CD1c-positive myeloid dendritic cell (primary cell): ENCODE data around the gene DVL1.
"Not testable (repeated sequence)": the region's sequence is repeated elsewhere in the genome, so short reads cannot be mapped to it uniquely, and the experiment has no call there.

Experiments
- DNase-seq: peaks from one replicate; pipeline ENCODE4 v3.0.0-alpha.2; 2016; ENCODE audit errors: extremely low spot score

The DVL1 gene

GRCh38 chr1:1373815-1374588 is 24.8 kb upstream of the DVL1 start:
- DNase-seq: no peak

- no peak for DNase-seq
Observed at GRCh38 chr1:1373051-1373814, 24.0 kb upstream of the DVL1 start.

GRCh38 chr1:1371746-1372711 is 22.8 kb upstream of the DVL1 start:
- DNase-seq: peak; percentile 69

DNA sequence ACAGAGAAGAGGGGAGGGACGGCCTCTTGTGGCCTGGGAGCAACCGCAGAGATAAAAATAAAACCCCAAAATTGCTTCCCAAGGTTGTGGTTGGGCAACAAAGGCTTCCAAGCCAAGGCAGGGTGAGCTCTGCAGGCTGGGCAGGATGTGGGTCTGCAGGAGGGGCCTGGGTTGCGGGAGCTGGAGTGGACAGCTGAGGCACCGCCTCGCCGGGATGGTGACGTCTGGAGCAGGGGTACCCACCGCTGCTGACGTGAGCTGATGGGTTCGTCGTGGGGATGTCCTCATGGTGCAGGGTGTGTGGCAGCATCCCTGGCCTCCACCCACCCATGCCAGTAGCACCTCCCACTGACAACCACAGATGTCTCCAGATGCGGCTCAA is 22.1 kb upstream of the DVL1 start:
- DNase-seq: no peak

DNA sequence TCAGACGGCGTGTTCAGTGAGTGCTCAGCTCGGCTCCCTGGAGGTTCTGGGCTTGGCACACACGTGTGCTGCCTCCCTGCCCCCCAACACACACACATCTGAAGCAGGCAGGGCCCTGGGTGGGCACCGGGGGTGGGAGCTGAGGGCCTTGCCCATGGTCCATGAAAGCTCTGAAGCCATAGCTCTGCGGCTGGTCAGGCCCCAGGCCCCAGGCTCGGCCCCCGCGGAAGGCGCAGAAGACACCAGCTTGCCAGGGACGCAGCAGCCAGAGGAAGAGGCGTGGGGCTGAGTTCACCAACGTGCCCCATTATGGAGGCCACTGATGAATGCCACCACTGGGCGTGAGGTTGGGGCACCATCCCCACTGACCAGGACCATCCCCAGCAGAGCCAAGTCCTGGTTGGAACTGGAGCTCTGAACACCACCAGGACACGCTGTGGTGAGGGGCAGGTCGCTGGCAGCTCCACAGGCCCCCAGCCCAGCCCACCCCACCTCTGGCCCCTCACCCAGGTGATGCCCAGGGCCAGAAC is 21.6 kb upstream of the DVL1 start:
- no peak for DNase-seq

DNA sequence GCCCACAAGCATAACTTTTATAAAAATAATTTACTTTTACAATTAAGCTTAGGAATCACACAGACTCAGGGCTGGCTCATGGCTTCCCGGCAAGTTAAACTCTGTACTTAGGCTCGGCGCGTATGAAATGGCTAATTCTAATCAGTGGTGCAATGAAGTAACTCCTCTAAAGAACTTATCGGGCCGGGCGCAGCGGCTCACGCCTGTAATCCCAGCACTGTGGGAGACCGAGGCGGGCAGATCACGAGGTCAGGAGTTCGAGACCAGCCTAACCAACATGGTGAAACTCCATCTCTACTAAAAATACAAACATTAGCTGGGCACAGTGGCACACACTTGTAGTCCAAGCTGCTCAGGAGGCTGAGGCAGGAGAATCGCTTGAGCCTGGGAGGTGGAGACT is 20.9 kb upstream of the DVL1 start:
- not testable (repeated sequence) for DNase-seq

GRCh38 chr1:1367315-1367714 is 18.1 kb upstream of the DVL1 start:
- DNase-seq: no peak

DNA sequence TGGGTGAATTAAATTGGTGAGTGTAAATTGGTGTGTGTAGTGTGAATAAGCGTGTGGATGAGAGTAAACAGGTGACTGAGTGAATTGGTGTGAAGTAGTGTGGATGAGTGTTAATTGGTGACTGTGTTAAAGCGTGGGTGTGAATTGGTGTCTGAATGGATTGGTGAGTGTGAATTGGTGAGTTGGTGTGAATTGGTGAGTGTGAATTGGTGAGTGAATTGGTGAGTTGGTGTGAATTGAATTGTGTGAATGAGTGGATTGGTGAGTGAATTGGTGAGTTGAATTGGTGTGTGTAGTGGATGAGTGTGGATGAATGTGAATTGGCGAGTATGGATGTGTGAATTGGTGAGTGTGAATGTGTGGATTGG is 17.5 kb upstream of the DVL1 start:
- DNase-seq: no peak

GRCh38 chr1:1365875-1366698 is 16.9 kb upstream of the DVL1 start:
- no peak for DNase-seq

DNA sequence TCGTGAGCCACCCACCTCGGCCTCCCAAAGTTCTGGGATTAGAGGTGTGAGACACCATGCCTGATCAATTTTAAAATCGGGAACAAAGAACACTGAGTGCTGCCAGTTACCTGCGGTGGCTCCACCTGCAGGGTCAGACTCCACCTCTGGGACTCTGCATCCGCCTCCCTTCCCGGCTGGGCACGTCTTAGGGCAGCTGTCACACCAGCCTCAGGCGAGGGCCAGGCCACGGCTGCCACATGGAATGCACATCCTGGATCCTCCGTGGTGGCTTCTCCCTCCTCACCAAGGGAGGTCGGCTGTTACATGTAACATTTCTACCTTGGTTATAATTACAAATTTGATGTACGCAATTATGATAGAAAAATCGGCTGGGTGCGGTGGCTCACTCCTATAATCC is 15.0 kb upstream of the DVL1 start:
- no peak for DNase-seq

DNA sequence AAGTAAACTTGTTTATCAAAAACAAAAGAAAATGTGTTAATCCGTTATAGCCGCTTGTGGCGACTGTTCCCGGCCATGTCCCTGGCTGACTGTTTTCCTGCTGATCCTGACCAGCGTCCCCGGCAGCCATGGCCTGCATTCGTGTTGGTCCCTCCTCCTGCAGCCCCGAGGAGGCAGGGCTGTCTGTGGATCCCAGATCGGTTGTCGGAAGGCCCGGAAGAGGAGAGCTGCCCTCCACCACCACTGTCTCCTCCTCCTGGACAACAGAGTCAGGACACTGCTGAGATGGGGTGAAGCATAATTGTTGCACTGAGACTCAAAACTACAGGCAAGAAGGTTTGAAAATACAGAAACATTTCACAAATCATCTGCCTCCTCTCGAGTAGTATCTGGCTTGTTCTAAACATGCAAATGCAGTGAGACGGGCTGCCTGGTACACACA is 12.8 kb upstream of the DVL1 start:
- DNase-seq: no peak

GRCh38 chr1:1361233-1361981 is 12.2 kb upstream of the DVL1 start:
- no peak for DNase-seq

GRCh38 chr1:1360506-1361169 is 11.4 kb upstream of the DVL1 start:
- DNase-seq: no peak

- no peak for DNase-seq
Observed at GRCh38 chr1:1359664-1360468, 10.6 kb upstream of the DVL1 start.

GRCh38 chr1:1359308-1359663 is 10.1 kb upstream of the DVL1 start:
- DNase-seq: no peak

- DNase-seq: no peak
Observed at GRCh38 chr1:1358433-1359271, 9.4 kb upstream of the DVL1 start, which contains the start of gene MXRA8. Gene MXRA8, minus strand, starts transcription at chr1:1358555. Its CDS starts 51 bp downstream, at chr1:1358504.

DNA sequence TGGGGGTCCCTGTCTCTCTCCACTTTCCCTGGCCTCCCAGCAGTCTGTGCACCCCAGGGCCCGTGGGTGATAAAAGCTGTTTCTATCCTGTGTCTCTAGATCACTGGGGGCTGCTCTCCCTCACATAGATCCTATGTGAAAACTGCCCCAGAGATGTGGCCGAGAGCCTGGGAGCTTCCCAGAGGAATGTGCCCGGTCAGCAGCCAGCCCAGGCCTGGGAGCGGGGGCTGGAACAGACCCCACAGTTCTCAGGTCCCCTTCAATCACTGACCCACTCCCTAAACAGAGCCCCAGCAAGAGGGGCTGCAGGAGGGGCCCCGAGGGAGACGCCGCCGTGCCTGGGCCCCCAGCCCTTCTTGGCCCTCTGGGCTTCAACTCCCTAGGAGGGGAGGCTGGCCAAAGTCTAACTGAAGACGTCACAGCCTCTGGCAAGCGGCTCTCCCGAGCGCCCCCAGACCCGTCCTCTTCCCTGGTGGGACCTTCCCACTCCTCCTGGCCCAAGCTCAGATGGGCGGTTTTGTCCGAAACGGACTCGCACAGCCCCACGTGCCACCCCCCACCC is 8.7 kb upstream of the DVL1 start:
- DNase-seq: no peak
